NCI-H146 treated with DMSO at 0.1 percent for 48 hours (cell line): Measurements from ENCODE around the gene GPR146.

Source experiments
- DNase-seq: peaks from one replicate; lab custom pipeline; 2025; ENCODE audit not compliant: unreplicated experiment; lab: John Stamatoyannopoulos, UW

Gene GPR146

GRCh38 chr7:1056785-1057410, 12.6 kb downstream of the GPR146 start:
- DNase-seq = no peak

GRCh38 chr7:1057416-1058291, 13.3 kb downstream of the GPR146 start:
- DNase-seq = no peak

GRCh38 chr7:1058311-1058710, 14.0 kb downstream of the GPR146 start:
- DNase-seq = no peak

- DNase-seq = no peak
Measured at GRCh38 chr7:1058821-1059199, 14.5 kb downstream of the GPR146 start.

- DNase-seq = no peak
Measured at GRCh38 chr7:1059200-1060091, 15.1 kb downstream of the GPR146 start.

GRCh38 chr7:1060315-1061072, 16.1 kb downstream of the GPR146 start:
- DNase-seq = no peak

- DNase-seq = no peak
Measured at GRCh38 chr7:1061180-1061579, 16.8 kb downstream of the GPR146 start.

- DNase-seq = no peak
Measured at GRCh38 chr7:1062296-1063294, 18.2 kb downstream of the GPR146 start.

- no peak for DNase-seq
Measured at GRCh38 chr7:1063361-1063760, 19.0 kb downstream of the GPR146 start.

GRCh38 chr7:1064581-1064980, 20.2 kb downstream of the GPR146 start:
- no peak for DNase-seq

- no peak for DNase-seq
Measured at GRCh38 chr7:1065263-1065584, 20.9 kb downstream of the GPR146 start.

GRCh38 chr7:1065585-1066241, 21.4 kb downstream of the GPR146 start:
- DNase-seq = no peak

GRCh38 chr7:1066242-1066588, 21.9 kb downstream of the GPR146 start:
- no peak for DNase-seq

- no peak for DNase-seq
Measured at GRCh38 chr7:1068013-1068412, 23.7 kb downstream of the GPR146 start.

GRCh38 chr7:1068619-1069018, 24.3 kb downstream of the GPR146 start:
- no peak for DNase-seq

GRCh38 chr7:1070544-1071011, 26.2 kb downstream of the GPR146 start:
- DNase-seq = no peak

GRCh38 chr7:1071731-1072254, 27.4 kb downstream of the GPR146 start:
- DNase-seq = no peak

GRCh38 chr7:1073142-1073977, 29.0 kb downstream of the GPR146 start:
- no peak for DNase-seq
